ENCODE data around the gene TMEM163.

TMEM163 gene

GRCh38 chr2:134537121-134537520 lies 181.7 kb downstream of the TMEM163 start:
- no peak overlapping the region for H3K4me3 ChIP-seq (ENCODE audit: low read depth, low read length)
- no peak for DNase-seq (ENCODE audit: low read depth)
- TF ChIP-seq CTCF (IDR thresholded peaks at IDR 0.05; ENCODE audit: low read depth, low read length, missing control alignments), result no peak

GRCh38 chr2:134536296-134536695 lies 182.5 kb downstream of the TMEM163 start:
- no peak for TF ChIP-seq CTCF (IDR thresholded peaks at IDR 0.05; ENCODE audit: low read depth, low read length, missing control alignments)
- no peak for DNase-seq (ENCODE audit: low read depth)
- H3K4me3 ChIP-seq (ENCODE audit: low read depth, low read length), result no peak overlapping the region

- H3K4me3 ChIP-seq (ENCODE audit: low read depth, low read length), result no peak overlapping the region
- TF ChIP-seq CTCF (IDR thresholded peaks at IDR 0.05; ENCODE audit: low read depth, low read length, missing control alignments), result no peak
- no peak for DNase-seq (ENCODE audit: low read depth)
Measured at GRCh38 chr2:134532537-134532936, 186.3 kb downstream of the TMEM163 start.

GRCh38 chr2:134527381-134527780 lies 191.4 kb downstream of the TMEM163 start:
- H3K4me3 ChIP-seq (ENCODE audit: low read depth, low read length), result no peak overlapping the region
- no peak for DNase-seq (ENCODE audit: low read depth)
- TF ChIP-seq CTCF (IDR thresholded peaks at IDR 0.05; ENCODE audit: low read depth, low read length, missing control alignments), result no peak

GRCh38 chr2:134522496-134523455 lies 196.0 kb downstream of the TMEM163 start:
- no peak overlapping the region for H3K4me3 ChIP-seq (ENCODE audit: low read depth, low read length)
- TF ChIP-seq CTCF (IDR thresholded peaks at IDR 0.05; ENCODE audit: low read depth, low read length, missing control alignments), result no peak
- DNase-seq (ENCODE audit: low read depth), result no peak

- DNase-seq (ENCODE audit: low read depth), result no peak
- no peak overlapping the region for H3K4me3 ChIP-seq (ENCODE audit: low read depth, low read length)
- no peak for TF ChIP-seq CTCF (IDR thresholded peaks at IDR 0.05; ENCODE audit: low read depth, low read length, missing control alignments)
Measured at GRCh38 chr2:134518101-134518500, 200.7 kb downstream of the TMEM163 start.

- DNase-seq (ENCODE audit: low read depth), result no peak
- no peak overlapping the region for H3K4me3 ChIP-seq (ENCODE audit: low read depth, low read length)
- no peak for TF ChIP-seq CTCF (IDR thresholded peaks at IDR 0.05; ENCODE audit: low read depth, low read length, missing control alignments)
Measured at GRCh38 chr2:134515137-134515536, 203.7 kb downstream of the TMEM163 start.

All from GM12864 (cell line).